Right hindlimb (tissue), 1 donor: ENCODE measurements around the gene DNAJC17.

Experiments used
- DNase-seq: peaks from one replicate; pipeline ENCODE4 v3.0.0-alpha.2; 2018

DNAJC17 gene

DNA sequence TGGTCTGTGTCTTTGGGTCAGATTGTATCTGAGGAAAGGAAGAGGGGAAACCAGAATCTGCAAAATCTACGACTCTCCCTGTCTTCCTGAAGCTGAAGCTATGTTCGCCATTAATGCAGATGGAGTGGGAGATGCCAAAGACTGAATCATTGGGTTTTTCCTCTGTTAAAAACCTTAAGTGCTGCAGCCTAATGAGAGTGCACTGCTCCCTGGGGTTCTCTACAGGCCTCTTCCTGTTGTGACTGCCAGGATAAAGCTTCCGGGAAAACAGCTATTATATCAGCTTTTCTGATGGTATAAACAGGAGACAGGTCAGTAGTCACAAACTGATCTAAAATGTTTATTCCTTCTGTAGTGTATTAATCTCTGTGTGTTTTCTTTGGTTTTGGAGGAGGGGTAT is 76.2 kb downstream of the DNAJC17 start:
- peak; percentile 45 for DNase-seq

GRCh38 chr15:40723919-40724318 is 83.4 kb downstream of the DNAJC17 start:
- DNase-seq = no peak

- no peak for DNase-seq
Measured at GRCh38 chr15:40722934-40723333, 84.3 kb downstream of the DNAJC17 start.

DNA sequence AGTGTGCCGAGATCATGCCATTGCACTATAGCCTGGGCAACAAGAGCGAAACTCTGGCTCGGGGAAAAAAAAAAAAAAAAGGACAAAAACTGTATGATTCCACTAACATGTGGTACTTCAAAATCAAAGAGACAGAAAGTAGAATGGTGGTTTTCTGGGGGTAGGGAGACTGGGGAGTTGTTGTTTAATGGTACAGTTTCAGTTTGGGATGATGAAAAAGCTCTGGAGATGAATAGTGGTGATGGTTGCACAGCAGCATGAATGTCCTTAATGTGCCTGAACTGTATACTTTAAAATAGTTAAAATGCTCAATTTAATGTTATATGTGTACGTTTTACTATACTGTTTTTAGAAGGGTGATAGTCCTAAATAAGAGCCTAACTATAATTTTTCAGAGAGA is 84.9 kb downstream of the DNAJC17 start:
- DNase-seq = no peak

DNA sequence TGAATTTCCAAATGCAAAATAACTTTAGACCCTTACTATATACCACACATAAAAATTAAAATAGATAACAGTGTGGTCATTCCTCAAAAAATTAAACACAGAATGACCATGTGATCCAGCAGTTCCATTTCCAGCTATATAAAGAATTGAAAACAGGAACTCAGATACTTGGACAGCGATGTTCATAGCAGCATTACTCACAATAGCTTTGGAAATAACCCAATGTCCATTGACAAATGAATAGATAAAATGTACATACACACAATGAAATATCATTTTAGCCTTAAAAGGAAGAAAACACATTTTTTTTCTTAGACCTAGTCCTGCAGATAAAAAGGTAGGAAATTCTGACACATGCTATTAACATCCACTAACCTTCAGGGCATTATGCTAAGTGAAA is 85.6 kb downstream of the DNAJC17 start:
- no peak for DNase-seq

DNA sequence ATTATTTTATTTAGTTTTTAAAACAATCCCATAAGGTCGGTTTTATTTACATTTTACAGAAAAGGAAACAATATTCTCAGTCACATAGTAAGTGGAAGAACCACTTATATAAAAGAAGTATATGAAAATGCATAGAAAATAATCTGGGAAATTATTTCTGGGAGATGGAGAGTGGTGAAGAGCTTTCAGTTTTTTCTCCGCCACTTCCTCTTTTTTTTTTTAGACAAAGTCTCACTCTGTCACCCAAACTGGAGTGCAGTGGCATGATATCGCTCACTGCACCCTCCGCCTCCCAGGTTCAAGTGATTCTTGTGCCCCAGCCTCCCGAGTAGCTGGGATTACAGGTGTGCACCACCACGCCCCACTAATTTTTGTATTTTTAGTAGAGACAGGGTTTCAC is 91.1 kb downstream of the DNAJC17 start:
- DNase-seq = no peak
